Thoracic aorta (tissue), 2 donors: ENCODE measurements around the gene PLEKHM2. TPM values are rescaled to one million over a fixed set of nuclear protein-coding genes. Genes with fewer than 3 reads are reported as not detected.

ENCODE experiments used
- ATAC-seq: fragments of 150-250 bp; one replicate; pipeline ENCODE4 v1.8.0; 2017; ENCODE audit warnings: low read depth; ENCODE audit not compliant: insufficient number of reproducible peaks, low FRiP score
- DNase-seq: peaks from one replicate; pipeline ENCODE4 v3.0.0-alpha.2; 2020; ENCODE audit warnings: low spot score
- H3K27ac ChIP-seq, 2 donors: fragments of 200-600 bp; sonication (generic); 1 replicate in 1 of 2; 2 replicates in 1 of 2; pipeline ENCODE4 v1.5.1; 2016; ENCODE audit warnings: mild to moderate bottlenecking in 2 of 2, moderate library complexity in 2 of 2
- H3K27me3 ChIP-seq: fragments of 200-600 bp; sonication (generic); replicated peaks from 2 replicates; pipeline ENCODE4 v1.6.0; 2016; ENCODE audit warnings: mild to moderate bottlenecking; ENCODE audit not compliant: insufficient read depth
- H3K36me3 ChIP-seq: fragments of 200-600 bp; sonication (generic); one replicate; pipeline ENCODE4 v1.5.1; 2016
- H3K4me1 ChIP-seq, 2 donors: fragments of 200-600 bp; sonication (generic); 1 replicate in 1 of 2; 2 replicates in 1 of 2; pipeline versions ENCODE4 v1.5.1 to v1.6.0; 2016; ENCODE audit warnings: low read depth in 2 of 2, mild to moderate bottlenecking in 1 of 2; ENCODE audit not compliant: control insufficient read depth in 1 of 2
- H3K4me3 ChIP-seq: fragments of 200-600 bp; sonication (generic); 2 replicates; pipeline ENCODE4 v1.5.1; 2016; ENCODE audit warnings: mild to moderate bottlenecking
- H3K9me3 ChIP-seq: fragments of 200-600 bp; sonication (generic); 2 replicates; pipeline ENCODE4 v1.5.1; 2016
- CTCF ChIP-seq: fragments of 200-600 bp; sonication (generic); IDR thresholded peaks from one replicate; pipeline ENCODE4 v1.5.1; 2019; ENCODE audit warnings: antibody characterized with exemption
- total RNA-seq, 2 donors: library from RNA; depleted of rRNA; stranded (reverse); fragments of >200 nt; gene quantifications; one replicate each; pipeline versions ENCODE4 v1.1.0 to v1.2.3, GENCODE V29; 2016

Gene PLEKHM2
- total RNA-seq, 2 donors from 2014 or later: 53.7 to 74.6 TPM

DNA sequence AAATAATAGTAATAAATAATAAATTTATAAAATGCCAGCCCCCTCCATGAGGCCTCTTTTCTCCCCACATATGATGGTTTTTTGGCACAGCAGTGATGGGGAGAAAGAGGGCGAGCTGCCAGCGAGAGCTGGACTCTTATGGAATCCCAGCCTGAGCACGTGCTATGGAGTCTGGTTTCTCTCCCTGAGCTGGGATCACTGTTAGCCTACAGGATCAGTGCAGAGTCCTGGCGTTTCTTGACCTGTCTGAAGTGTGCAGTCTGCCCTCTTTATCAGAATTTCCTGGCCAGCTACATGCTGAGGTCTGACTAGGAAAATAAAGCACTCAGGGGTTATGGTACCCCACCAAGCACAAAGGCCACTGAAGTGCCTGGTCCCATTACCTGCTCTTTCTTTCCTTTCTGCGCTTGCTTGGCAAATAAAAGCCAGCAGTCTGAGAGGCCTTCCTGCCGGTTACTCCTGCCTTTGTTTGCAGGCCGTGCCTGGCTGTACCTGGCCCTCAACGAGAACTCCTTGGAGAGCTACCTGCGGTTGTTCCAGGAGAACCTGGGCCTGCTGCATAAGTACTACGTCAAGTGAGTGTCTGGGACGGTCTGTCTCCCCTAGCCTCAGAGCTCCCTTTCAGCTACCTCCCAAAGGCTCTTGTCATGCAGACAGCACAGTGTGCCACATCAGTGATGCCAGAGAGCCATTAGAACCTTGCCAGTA is 33.5 kb downstream of the PLEKHM2 start:
- H3K4me3 ChIP-seq: no peak overlapping the region

GRCh38 chr1:15718199-15718601 is 34.1 kb downstream of the PLEKHM2 start:
- Histone ChIP-seq H3K4me1 (peaks cover 13 to 20% of the 10 kb centered on the region in 2 donors), H3K27me3 (no peaks in the 10 kb centered on the region), H3K4me3 (no peak overlapping the region), H3K36me3 (peaks cover 60% of the 10 kb centered on the region), H3K27ac (no peak overlapping the region), H3K9me3 (no peaks in the 10 kb centered on the region)
- no peak for ATAC-seq
- TF ChIP-seq CTCF: no peak
- no peak for DNase-seq

More for the DNA sequence above, 33.5 kb downstream of the PLEKHM2 start:
- Histone ChIP-seq H3K27me3 (no peaks in the 10 kb centered on the region), H3K9me3 (no peaks in the 10 kb centered on the region), H3K27ac (no peak overlapping the region), H3K36me3 (peaks cover 54% of the 10 kb centered on the region), H3K4me1 (peaks cover 13 to 20% of the 10 kb centered on the region in 2 donors)
- DNase-seq: no peak
- ATAC-seq: no peak
- no peak for TF ChIP-seq CTCF

DNA sequence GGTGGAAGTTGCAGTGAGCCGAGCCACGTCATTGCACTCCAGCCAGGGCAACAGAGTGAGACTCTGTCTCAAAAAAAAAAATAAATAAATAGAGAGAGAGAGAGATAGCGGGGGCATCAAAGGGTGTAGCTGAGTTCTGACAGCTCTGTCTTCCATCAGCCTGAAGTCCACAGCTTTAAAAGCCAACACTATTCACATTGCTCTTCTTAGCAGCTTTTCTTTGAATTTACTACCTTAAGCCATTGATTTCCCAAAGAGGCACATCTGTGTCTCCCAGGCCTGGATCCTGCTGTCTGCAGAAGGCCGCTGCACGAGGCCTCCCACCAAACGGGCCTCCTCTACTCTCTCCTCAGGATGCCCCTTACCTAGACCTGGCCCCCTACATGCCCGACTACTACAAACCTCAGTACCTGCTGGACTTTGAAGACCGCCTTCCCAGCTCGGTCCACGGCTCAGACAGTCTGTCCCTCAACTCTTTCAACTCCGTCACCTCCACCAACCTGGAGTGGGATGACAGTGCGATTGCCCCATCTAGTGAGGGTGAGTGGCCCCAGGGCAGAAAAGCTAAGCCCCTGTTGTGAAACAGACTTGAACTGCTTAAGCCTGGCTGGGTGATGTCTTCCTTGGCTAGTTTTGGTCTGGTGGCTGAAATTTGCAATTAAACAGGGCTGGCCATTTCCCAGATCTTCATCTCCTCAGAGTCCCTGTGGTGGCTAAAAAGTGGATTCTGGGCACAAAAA is 35.4 kb downstream of the PLEKHM2 start:
- Histone ChIP-seq H3K27me3 (no peaks in the 10 kb centered on the region), H3K4me1 (peaks cover 5 to 9% of the 10 kb centered on the region in 2 donors), H3K4me3 (no peak overlapping the region), H3K9me3 (no peaks in the 10 kb centered on the region), H3K36me3 (peaks cover 63% of the 10 kb centered on the region), H3K27ac (no peak overlapping the region)
- TF ChIP-seq CTCF: no peak
- ATAC-seq (no peak), DNase-seq (no peak)

DNA sequence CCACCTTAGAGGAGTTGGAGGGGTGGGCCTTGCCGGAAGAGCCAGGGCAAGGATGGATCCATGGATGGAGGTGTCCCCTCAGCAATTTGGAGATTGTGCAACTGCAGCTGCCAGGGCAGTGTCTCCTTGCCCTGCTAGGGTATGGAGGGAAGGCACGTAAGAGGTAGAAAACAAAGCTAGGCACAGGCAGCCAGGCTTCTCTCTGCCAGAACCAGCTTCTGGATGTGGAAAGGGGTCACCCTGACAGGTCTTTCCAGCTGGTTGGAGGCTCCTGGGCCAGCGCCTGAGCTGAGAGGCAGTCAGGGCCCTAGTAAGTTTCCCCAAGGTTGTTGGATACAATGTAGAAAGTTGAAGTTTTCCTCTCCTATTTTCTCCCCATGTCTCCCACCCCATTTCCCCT is 36.7 kb downstream of the PLEKHM2 start:
- ATAC-seq (no peak), DNase-seq (no peak)
- Histone ChIP-seq H3K27me3 (no peaks in the 10 kb centered on the region), H3K36me3 (peaks cover 76% of the 10 kb centered on the region), H3K4me3 (no peak overlapping the region), H3K4me1 (no peaks in the 10 kb centered on the region), H3K27ac (no peak overlapping the region), H3K9me3 (no peaks in the 10 kb centered on the region)
- no peak for TF ChIP-seq CTCF

DNA sequence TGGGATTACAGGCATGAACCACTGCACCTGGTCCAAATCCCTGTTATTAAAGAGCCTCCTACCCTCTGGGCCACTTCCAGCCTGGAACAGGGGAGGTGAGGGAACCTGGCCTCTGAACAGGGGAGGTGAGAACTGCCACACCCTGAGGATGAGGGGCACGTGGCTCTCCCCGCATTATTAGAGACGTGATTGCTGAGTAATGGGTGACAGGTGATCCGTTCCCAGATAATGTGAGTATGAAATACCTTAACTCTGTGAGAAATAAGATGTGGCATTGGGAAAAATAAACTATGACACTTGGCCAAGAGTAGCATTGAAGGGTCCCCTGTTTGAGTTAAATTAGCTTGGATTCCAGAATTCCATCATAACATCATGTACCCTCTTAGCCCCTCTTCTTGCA is 38.3 kb downstream of the PLEKHM2 start:
- Histone ChIP-seq H3K27me3 (no peaks in the 10 kb centered on the region), H3K27ac (no peak overlapping the region), H3K36me3 (peaks cover 80% of the 10 kb centered on the region), H3K9me3 (no peaks in the 10 kb centered on the region), H3K4me3 (no peak overlapping the region), H3K4me1 (no peaks in the 10 kb centered on the region)
- DNase-seq (no peak), ATAC-seq (no peak)
- TF ChIP-seq CTCF: no peak
